ENCODE results near the gene LGALS3.
"Not testable (repeated sequence)": the region's sequence is repeated elsewhere in the genome, so short reads cannot be mapped to it uniquely, and the experiment has no call there.

Gene LGALS3

DNA sequence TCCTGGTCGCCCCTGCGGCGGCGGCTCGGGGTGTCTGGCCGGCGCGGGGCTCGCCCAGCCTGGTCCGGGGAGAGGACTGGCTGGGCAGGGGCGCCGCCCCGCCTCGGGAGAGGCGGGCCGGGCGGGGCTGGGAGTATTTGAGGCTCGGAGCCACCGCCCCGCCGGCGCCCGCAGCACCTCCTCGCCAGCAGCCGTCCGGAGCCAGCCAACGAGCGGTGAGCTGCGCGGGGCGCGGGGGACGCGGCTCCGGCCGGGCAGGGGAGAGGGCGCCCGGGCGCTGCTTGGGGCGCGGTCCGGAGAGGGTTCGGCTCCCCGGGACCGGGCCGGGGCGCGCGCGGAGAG is at the start of gene LGALS3:
TSS of gene LGALS3 (plus strand) at position 167 of the 342 bp plus-strand sequence. CDS start 8,122 bp downstream, outside the sequence.
- no peak for DNase-seq (ENCODE audit: low read depth, low spot score)

DNA sequence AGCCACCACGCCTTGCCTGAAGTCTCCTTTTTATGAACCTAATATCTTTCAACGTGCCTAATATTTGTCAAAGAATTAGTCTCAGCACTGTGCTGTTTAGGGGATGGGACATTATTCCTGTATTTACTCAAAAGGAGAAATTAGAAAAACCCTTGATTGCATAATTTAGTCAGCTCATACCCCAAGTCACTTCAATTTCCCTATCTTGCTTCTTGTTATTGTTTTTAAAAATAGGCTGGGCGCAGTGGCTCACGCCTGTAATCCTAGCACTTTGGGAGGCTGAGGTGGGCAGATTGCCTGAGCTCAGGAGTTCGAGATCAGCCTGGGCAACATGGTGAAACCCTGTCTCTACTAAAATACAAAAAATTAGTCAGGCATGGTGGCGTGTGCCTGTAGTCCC is 49.1 kb upstream of the LGALS3 start:
- DNase-seq (ENCODE audit: low read depth, low spot score), result not testable (repeated sequence)

DNA sequence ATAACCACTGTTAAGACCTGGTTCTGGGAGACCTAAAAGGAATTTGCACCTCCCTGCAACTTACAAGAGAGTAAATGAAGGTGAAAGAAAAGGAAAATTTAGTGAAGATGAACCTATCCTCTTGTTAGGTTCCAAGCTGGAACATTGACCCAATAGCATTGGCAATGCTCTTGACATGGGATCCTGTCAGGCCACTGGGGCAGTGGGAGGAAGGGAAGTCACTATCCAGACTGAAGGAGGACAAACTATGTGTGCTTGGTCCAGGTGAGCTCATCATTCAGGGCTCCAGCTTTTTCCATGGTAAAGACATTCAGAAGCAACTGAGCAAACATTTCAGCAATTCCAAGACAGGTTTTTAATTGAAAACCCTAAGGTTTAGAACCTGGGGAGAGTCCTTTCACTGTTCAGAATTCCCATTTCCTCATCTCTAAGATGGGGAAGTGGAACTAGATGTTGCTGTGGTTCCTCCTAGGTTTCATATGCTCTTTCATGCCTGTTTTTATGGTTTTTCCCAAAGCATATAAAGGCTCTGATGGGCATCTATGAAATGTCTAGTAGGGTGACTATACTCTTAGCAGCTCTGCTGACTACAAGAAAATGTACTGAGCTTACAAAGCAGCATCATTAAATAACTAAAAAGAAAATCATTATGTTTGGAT is 44.5 kb upstream of the LGALS3 start:
- no peak for DNase-seq (ENCODE audit: low read depth, low spot score)

DNA sequence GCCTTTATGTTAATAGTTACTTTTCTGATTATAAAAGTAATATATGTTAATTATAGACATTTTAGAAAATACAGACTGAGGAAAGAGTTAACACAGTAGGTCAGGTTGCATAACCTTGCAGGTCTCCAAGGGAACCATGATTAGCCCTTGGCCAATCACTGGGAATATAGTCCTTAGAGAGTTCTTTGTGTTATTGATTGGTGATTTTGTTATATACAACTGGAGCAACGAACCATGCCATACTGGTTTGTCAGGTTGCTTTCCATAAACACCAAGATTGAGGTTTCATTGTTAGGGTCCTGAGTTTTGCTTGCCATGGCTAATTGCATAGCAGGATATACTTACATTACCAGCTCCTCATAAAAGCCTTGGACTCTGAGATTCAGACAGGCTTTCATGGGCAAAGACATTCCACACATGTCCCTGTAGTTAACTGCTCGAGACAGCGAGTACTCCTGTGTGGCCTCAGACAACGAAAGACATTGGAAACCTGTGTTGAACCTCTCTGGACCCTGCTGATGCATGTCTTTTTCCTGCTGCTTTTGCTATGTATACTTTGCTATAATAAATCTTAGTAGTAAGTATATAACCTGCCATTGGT is 43.9 kb upstream of the LGALS3 start:
- DNase-seq (ENCODE audit: low read depth, low spot score), result no peak

DNA sequence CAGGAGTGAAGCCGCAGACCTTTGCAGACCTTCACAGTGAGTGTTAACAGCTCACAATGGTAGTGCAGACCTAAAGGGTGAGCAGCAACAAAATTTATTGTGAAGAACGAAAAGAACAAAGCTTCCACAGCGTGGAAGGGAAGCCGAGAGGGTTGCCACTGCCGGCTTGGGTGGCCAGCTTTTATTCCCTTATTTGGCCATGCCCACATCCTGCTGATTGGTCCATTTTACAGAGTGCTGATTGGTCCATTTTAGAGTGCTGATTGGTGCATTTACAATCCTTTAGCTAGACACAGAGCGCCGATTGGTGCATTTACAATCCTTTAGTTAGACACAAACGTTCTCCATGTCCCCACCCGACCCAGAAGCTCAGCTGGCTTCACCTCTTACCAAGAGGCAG is 42.1 kb upstream of the LGALS3 start:
- DNase-seq (ENCODE audit: low read depth, low spot score), result no peak

DNA sequence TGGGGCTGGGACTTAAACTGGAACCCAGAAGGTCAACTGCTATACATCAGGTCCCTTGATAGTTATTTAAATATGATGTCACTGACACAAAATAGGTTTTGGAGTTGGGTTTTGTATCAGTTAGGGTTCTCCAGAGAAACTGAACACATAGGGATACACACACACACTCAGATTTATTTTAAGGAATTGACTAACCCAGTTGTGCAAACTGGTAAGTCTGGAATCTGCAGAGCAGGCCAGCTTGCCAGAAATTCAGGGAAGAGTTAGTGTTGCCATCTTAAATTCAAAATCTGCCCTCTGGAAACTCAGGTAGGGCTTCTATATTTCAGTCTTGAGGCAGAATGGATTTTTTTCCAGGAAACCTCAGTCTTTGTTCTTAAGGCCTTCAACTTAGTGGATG is 40.7 kb upstream of the LGALS3 start:
- no peak for DNase-seq (ENCODE audit: low read depth, low spot score)

DNA sequence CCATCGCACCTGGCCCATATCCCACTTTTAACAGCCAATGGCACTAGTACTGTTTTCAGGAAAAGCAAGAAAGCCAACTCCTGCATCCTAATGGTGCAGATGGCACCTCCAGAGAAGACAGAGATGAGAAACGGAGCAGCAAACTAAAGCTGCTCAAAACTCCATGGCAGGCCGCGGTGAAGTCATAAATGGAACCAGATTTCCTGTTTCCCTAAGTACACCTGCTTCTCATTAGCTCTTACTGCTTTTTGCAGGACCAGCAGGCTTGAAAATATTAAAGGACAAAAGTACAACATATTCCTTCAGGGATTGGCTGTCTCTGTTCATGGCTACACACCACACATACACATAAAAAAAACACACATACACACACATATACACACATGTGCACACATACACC is 36.7 kb upstream of the LGALS3 start:
- no peak for DNase-seq (ENCODE audit: low read depth, low spot score)

DNA sequence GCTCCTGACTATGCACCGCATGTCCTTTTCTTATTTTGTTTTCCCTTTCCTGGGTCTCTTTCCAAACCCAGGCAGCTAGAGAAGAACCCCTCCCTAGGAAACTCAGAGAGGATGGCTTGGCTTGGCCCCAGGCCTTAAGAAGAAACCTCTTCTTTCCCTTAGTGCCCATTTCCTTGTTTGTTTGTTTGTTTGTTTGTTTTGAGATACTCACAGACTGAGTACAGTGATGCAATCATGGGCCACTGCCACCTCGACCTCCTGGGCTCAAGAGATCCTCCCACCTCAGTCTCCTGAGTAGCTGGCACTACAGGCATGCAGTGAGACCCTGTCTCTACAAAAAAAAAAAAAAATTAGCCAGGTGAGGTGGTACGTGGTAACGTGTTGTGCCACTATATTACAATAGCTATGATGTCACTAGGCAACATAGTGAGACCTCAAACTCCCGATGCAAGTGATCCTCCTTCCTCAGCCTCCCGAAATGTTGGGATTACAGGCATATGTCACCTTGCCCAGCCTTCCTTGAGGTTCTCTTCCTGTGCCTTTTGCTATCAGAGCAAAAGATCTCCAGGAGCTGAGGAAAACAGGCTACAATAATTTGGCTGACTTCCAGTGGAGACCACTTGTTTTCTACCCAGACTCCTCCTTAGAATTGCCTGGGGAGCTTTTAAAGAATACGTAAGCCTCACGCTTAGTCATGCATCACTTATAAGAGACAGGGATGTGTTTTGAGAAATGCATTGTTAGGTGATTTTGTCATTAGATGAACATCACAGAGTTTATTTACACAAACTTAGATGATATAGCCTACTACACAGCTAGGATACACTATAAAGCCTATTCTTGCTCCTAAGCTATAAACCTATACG is 34.5 kb upstream of the LGALS3 start:
- no peak for DNase-seq (ENCODE audit: low read depth, low spot score)

DNA sequence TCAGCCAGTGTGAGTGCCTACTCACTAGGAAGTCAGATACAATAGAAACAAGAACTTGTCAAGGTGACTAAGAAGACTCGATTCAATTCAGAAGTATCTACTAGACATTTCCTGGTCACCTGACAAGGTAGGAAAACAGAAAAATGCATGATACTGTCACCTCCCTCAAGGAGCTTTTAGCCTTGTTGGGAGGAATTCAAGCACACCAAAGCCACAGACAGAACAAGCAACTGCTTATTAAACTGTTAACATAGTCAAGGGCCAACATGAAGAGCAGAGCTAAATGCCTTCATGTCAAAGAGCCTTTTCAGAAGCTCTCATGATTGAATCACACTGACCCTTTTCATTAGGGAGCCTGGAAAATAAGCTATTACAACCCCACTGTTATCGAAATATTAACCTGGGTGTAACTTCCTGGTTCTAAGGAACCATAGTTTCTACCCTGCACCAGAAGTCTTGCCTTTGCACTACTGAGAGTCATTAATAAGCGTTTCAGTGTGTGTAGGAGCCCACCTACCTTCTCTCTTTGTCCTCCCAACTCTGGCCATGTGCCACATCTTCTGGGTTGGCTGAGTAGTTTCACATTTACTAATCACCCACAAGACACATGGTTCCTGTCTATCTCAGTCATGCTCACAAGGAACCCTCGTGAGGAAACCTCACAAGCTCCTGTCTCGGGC is 31.0 kb upstream of the LGALS3 start:
- peak; percentile 30 for DNase-seq (ENCODE audit: low read depth, low spot score)

DNA sequence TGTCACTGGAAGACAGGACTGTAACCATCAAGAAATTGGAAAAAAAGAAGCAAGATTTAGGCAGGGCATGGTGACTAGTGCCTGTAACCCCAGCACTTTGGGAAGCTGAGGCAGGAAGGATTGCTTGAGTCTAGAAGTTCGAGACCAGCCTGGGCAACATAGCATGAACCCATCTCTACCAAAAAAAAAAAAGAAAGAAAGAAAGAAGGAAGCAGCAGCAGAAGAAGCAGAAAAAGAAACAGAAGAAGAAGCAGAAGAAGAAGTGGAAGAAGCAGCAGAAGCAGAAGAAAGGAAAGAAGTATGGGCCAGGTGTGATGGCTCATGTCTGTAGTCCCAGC is 30.5 kb upstream of the LGALS3 start:
- DNase-seq (ENCODE audit: low read depth, low spot score), result no peak

DNA sequence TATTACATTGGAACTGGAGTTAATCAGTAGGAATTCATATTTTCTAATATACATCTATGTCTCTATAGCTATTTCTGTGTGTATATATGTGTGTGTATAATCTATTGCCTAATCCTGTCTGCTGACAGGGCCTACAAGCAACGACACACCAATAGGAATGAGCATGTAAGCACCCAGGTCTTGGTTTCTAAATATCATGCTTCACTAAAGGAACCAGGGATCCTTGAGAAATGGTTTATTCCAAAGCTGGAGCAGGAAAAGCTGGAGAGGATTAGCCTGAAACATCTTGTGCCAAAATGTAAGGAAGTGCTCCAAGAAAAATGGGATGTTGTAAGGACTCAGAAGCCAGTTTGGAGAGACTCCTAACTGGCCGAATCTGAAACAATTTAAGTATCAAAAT is 29.3 kb upstream of the LGALS3 start:
- DNase-seq (ENCODE audit: low read depth, low spot score), result no peak

DNA sequence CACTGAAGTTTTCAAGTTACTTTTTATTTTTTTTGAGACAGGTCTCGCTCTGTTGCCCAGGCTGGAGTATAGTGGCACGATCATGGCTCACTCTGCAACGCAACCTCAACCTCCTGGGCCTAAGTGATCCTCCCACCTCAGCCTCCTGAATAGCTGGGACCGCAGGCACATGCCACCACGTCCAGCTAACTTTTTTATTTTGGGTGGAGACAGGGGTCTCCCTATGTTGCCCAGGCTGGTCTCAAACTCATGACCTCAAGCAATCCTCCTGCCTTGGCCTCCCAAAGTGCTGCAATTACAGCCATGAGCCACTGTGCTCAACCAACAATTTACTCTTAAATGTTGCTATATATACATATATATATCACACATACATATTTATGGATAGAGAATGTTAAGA is 27.4 kb upstream of the LGALS3 start:
- DNase-seq (ENCODE audit: low read depth, low spot score), result no peak

DNA sequence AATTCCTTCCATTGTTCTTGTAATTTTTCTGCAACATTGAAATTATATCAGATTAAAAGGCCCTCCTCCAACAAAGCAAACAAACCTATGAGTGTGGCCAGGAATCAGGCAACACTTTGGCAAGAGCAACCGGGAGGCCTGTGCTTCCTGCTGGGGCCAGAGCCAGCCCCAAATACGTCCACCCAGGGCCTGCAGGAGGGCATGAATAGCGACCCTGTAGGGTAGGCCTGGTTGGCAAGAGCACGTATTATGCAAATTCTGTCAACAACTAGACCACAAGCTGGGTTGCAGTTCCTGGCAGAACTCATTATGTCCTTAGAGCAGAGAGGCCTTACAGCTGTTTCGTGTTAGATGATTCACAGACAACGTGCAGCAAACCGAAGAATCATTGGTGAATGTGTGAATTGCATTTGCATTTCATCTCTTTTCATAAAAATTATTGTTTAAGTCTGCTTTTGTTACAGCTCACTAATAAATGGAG is 26.9 kb upstream of the LGALS3 start:
- no peak for DNase-seq (ENCODE audit: low read depth, low spot score)

DNA sequence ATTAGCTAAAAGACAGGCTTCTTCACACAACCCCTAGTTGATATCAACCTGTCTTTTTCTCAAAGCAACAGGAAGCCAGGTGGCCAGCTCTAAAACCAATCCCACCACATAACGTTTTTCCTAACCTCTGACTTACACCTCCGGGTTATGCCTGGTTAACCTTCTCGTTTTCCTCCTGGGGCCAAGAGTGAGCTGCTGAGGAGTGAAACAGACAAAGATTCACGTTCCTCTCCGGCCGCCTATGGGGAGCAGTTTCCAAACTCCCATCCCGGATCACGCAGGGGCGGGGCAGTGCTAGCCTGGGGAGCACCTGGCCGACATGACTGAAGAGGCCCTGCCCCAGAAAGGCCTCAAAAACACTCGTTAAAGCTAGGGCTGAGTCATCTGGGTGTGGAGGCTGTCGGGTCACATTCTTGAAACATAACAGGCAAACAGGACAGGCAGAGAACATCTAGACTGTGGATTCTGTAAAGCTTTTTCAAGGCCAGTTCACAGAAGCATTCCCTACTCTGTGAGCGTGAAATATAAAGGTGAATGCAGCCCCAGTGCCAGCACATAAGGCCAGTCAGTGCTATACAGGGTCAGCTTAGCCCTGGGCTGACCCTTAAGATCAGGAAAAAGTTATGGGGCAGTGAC is 25.9 kb upstream of the LGALS3 start:
- DNase-seq (ENCODE audit: low read depth, low spot score), result peak; percentile 19

DNA sequence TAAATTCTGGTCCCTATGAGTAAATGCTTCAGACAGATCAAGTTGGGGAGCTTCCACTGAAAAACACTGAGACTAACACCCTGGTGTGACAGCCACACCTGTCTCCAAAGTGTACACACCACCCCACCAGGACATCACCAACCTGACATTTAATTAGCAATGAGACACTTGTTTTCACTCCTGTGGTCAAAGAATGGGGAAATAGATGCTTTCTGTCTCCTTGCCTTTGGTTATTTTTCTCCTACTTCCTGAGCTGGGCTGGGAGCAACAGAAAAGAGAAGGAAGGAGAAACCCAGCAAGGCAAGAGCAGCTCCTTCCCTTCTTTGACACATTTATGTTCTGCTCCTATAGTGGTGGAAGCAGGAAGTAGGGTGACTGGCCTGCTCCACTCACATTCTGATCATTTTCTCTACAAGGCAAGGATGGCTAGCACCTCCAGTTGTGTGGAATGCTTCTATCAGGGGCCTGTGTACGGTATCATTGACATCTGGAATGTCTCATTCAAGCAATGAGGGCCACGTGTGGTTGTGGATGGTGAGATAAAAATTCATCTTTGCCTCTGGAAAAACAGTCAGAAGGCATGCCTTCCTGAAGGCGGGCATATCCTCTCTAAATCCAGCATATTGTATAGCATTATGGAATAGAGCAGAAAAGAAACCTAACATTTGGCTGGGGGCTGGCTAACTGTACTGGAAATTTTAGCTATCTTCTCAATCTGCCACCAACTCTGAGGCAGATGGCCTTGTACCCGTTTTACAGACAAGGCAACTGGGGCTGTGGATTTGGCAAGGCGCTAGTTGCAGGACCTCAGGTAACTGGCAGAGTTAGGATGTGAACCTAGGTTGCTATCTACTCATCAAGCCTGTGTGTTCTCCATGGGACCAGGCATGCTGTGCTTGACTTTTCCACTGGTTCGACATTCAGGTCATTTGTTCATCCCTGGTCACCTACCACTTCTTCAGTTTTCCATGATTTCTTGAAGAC is 24.8 kb upstream of the LGALS3 start:
- DNase-seq (ENCODE audit: low read depth, low spot score), result no peak

DNA sequence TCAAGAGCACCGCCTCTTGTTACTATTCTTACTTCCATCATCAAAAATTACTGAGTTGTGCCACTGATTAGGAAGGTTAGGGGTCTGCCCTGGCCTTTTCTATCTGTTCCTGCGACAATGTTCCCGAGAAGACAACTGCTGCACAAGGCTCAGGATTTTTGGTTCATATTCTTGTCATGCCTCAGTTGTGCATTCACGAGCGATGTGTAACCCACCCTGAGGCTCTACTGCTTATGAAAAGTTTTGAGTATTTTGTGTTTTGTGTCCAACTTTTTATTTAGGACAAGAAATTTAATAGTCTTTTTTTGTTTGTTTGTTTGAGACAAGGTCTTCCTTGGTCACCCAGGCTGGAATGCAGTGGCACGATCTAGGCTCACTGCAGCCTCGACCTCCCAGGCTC is 23.1 kb upstream of the LGALS3 start:
- no peak for DNase-seq (ENCODE audit: low read depth, low spot score)

DNA sequence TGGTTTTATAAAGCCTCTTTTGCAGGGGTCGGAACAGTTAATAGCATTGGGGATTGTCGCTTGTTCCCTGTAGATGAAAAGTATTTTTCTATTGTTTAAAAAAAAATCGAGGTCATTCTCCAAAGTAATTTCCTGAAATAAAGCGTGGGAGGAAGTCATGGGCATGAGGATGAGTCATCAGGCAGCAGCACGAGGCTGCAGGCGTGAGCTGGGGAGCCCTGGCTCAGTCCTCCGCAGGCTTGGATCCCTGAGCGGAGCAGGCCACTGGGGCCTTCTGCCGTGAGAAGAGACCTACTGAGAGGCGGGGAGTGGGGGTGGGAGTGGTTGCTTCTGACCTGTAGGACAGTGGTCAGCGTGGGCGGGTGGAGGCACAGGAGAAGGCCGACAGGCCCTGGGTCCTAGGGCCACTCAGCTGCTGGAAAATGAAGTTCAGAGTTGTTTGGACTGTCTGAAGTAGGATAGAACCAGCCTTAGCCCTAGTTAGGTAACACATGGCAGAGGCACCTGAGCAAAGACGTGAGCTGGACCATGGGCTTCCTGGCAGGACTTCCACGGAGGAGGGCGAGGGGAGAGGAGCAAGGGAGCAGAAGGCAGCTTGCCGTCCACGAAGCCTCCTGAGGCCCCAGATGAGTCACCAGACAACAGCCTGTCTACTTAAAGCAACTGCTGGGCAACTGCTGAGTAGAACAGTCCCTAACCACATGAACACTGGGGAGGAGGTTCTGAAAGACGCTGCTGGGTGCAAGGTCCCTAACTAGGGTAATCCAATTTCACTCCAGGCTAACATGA is 21.1 kb upstream of the LGALS3 start:
- no peak for DNase-seq (ENCODE audit: low read depth, low spot score)

DNA sequence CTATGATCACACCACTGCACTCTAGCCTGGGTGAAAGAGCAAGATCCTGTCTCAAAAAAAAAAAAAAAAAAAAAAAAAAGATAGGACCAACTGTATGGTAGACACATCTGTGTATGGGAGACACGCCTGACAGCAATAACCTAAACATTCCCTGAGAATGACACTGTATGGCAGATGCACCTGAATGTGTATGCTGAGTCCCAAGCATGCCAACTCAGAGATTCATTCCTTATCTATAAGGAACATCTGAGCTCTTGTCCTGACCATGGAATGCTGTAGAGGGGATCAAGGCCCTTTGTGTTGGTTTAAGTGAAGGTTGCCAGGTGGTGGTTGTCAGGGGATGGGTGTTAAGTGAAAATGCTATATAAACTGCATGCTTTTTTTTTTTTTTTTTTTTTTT is 19.2 kb upstream of the LGALS3 start:
- no peak for DNase-seq (ENCODE audit: low read depth, low spot score)

DNA sequence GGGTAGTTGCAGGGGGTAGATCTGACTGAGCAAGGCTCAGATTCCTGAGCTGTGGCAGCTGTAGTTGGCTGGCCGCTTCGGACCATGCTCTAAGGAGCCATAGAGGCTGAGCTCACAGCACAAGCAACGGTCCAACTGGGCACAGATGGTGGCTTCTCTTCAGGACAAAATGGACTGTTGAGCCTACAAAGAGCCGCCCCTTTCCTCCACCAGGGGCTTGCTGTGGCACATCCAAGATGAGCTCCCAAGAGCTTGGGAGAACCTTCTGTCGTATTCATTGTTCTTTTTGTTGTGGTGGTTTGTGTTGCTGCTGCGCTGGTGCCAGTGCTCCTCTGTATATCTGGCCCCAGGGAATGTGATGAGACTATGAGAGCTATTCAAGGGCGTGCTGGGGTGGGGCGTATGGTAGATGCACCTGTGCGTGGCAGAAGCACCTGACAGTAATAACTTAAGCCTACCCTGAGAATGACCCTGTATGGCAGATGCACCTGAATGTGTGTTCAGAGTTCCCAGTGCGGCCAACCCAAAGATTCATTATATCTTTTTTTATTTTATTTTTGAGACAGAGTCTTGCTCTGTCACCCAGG is 17.8 kb upstream of the LGALS3 start:
- no peak for DNase-seq (ENCODE audit: low read depth, low spot score)

All from activated CD4-positive, CD25-positive, alpha-beta regulatory T cell treated with anti-CD3 and anti-CD28 coated beads, Interleukin-2, amount 50 U/mL, for 16 hours (primary cell).